RPMI8226 (cell line): ENCODE data around the gene PTCSC3.

Source experiments
- DNase-seq: peaks from one replicate; pipeline ENCODE4 v3.0.0-alpha.2; 2015

PTCSC3 gene

GRCh38 chr14:36176524-36176923, at the start of gene PTCSC3:
Gene PTCSC3, minus strand, starts transcription at chr14:36176722.
- no peak for DNase-seq

GRCh38 chr14:36226164-36226563, 49.6 kb upstream of the PTCSC3 start:
- no peak for DNase-seq

- DNase-seq: no peak
Observed at GRCh38 chr14:36224176-36224575, 47.7 kb upstream of the PTCSC3 start.

- no peak for DNase-seq
Observed at GRCh38 chr14:36223558-36223957, 47.0 kb upstream of the PTCSC3 start.

GRCh38 chr14:36222952-36223468, 46.5 kb upstream of the PTCSC3 start:
- no peak for DNase-seq

GRCh38 chr14:36222337-36222736, 45.8 kb upstream of the PTCSC3 start:
- DNase-seq: no peak

- DNase-seq: no peak
Observed at GRCh38 chr14:36221112-36221511, 44.6 kb upstream of the PTCSC3 start.

GRCh38 chr14:36217732-36218131, 41.2 kb upstream of the PTCSC3 start:
- DNase-seq: no peak

GRCh38 chr14:36217027-36217426, 40.5 kb upstream of the PTCSC3 start:
- DNase-seq: no peak

GRCh38 chr14:36215217-36215598, 38.7 kb upstream of the PTCSC3 start:
- DNase-seq: no peak

GRCh38 chr14:36214476-36215216, 38.1 kb upstream of the PTCSC3 start:
- no peak for DNase-seq

GRCh38 chr14:36212987-36213386, 36.5 kb upstream of the PTCSC3 start:
- DNase-seq: no peak

GRCh38 chr14:36212577-36212976, 36.1 kb upstream of the PTCSC3 start:
- DNase-seq: no peak

GRCh38 chr14:36208690-36209278, 32.3 kb upstream of the PTCSC3 start:
- no peak for DNase-seq

- no peak for DNase-seq
Observed at GRCh38 chr14:36207500-36207899, 31.0 kb upstream of the PTCSC3 start.

GRCh38 chr14:36204461-36205073, 28.0 kb upstream of the PTCSC3 start:
- DNase-seq: no peak

- DNase-seq: no peak
Observed at GRCh38 chr14:36198378-36198777, 21.9 kb upstream of the PTCSC3 start.

GRCh38 chr14:36194663-36195062, 18.1 kb upstream of the PTCSC3 start:
- no peak for DNase-seq

GRCh38 chr14:36192530-36192929, 16.0 kb upstream of the PTCSC3 start:
- DNase-seq: no peak

GRCh38 chr14:36183402-36183801, 6.9 kb upstream of the PTCSC3 start:
- no peak for DNase-seq

- DNase-seq: no peak
Observed at GRCh38 chr14:36181417-36181816, 4.9 kb upstream of the PTCSC3 start.

- no peak for DNase-seq
Observed at GRCh38 chr14:36177489-36177888, 967 bp upstream of the PTCSC3 start.

- DNase-seq: no peak
Observed at GRCh38 chr14:36174767-36175424, 1.6 kb downstream of the PTCSC3 start.

GRCh38 chr14:36173161-36173560, 3.4 kb downstream of the PTCSC3 start:
- no peak for DNase-seq
